WTC11 (cell line): ENCODE measurements around the gene SIPA1L3. TPM values are rescaled to one million over a fixed set of nuclear protein-coding genes. Genes with fewer than 3 reads are reported as not detected.

Source experiments
- ATAC-seq: fragments of 200-7000 bp; cut with Tn5 transposase; 2 replicates; pipeline ENCODE4 v1.10.0; 2021; ENCODE audit warnings: mild to moderate bottlenecking, moderate library complexity
- CTCF ChIA-PET: fragments of 300-600 bp; sonication (Branson Sonifier 250); formaldehyde crosslinking; loops from one replicate; lab custom pipeline; 2021; ENCODE audit warnings: antibody characterized with exemption; lab: Charles Lee
- POLR2A ChIA-PET: fragments of 350-600 bp; sonication (Branson Sonifier 250); formaldehyde crosslinking; loops from one replicate; lab custom pipeline; 2021; ENCODE audit warnings: antibody characterized with exemption; lab: Charles Lee
- DNase-seq: peaks from one replicate; pipeline ENCODE4 v3.0.0; 2021; ENCODE audit warnings: low spot score
- H3K27ac Mint-ChIP-seq: 2 replicates; pipeline ENCODE4 v1.8.0; 2021; ENCODE audit warnings: mixed read lengths
- H3K27me3 Mint-ChIP-seq: 2 replicates; pipeline ENCODE4 v1.8.0; 2021; ENCODE audit warnings: low read depth, mild to moderate bottlenecking, moderate library complexity, mixed read lengths
- H3K36me3 Mint-ChIP-seq: 2 replicates; pipeline ENCODE4 v1.8.0; 2021; ENCODE audit warnings: mixed read lengths
- H3K4me1 Mint-ChIP-seq: 2 replicates; pipeline ENCODE4 v1.8.0; 2022; ENCODE audit warnings: mixed read lengths
- H3K4me3 Mint-ChIP-seq: 2 replicates; pipeline ENCODE4 v1.8.0; 2021; ENCODE audit warnings: mild to moderate bottlenecking, moderate library complexity, mixed read lengths
- H3K9me3 Mint-ChIP-seq: 2 replicates; pipeline ENCODE4 v1.8.0; 2021; ENCODE audit warnings: mixed read lengths
- ELF4 ChIP-seq: sonication (generic); formaldehyde crosslinking; IDR thresholded peaks from 2 replicates; pipeline ENCODE4 v1.8.1; 2022; ENCODE audit warnings: low read depth, mild to moderate bottlenecking, moderate library complexity, missing genetic modification reagents
- ETV6 ChIP-seq: sonication (generic); formaldehyde crosslinking; IDR thresholded peaks from 2 replicates; pipeline ENCODE4 v1.8.1; 2022; ENCODE audit warnings: mild to moderate bottlenecking, missing genetic modification reagents
- GTF2I ChIP-seq: fragments of 250-450 bp; sonication (Bioruptor Pico); conservative IDR thresholded peaks from 2 replicates; pipeline ENCODE4 v1.4.0; 2021; ENCODE audit warnings: mild to moderate bottlenecking
- JAZF1 ChIP-seq: fragments of 250-450 bp; sonication (Bioruptor Pico); IDR thresholded peaks from 2 replicates; pipeline ENCODE4 v1.9.0; 2021; ENCODE audit warnings: moderate library complexity, mild to moderate bottlenecking, inconsistent platforms
- MYBL2 ChIP-seq: sonication (generic); formaldehyde crosslinking; IDR thresholded peaks from 2 replicates; pipeline ENCODE4 v1.8.1; 2023; ENCODE audit warnings: mild to moderate bottlenecking, moderate library complexity, missing genetic modification reagents
- NFYB ChIP-seq: sonication (generic); formaldehyde crosslinking; conservative IDR thresholded peaks from 2 replicates; pipeline ENCODE4 v1.8.0; 2022; ENCODE audit warnings: low read depth, missing genetic modification reagents
- NR1H2 ChIP-seq: sonication (generic); formaldehyde crosslinking; IDR thresholded peaks from 2 replicates; pipeline ENCODE4 v1.9.0; 2021; ENCODE audit warnings: mild to moderate bottlenecking, moderate library complexity, missing genetic modification reagents
- OVOL2 ChIP-seq: fragments of 250-450 bp; sonication (Bioruptor Pico); IDR thresholded peaks from 2 replicates; pipeline ENCODE4 v1.9.0; 2021; ENCODE audit warnings: mild to moderate bottlenecking, borderline replicate concordance
- PRDM15 ChIP-seq: sonication (generic); formaldehyde crosslinking; IDR thresholded peaks from 2 replicates; pipeline ENCODE4 v1.8.0; 2022; ENCODE audit warnings: missing genetic modification reagents
- PRRX2 ChIP-seq: fragments of 250-450 bp; sonication (Bioruptor Pico); IDR thresholded peaks from 2 replicates; pipeline ENCODE4 v1.8.0; 2021; ENCODE audit warnings: mild to moderate bottlenecking
- RORB ChIP-seq: fragments of 250-450 bp; sonication (Bioruptor Pico); IDR thresholded peaks from 2 replicates; pipeline ENCODE4 v1.9.0; 2021; ENCODE audit warnings: mild to moderate bottlenecking
- TP53 ChIP-seq: sonication (generic); formaldehyde crosslinking; IDR thresholded peaks from 2 replicates; pipeline ENCODE4 v1.8.1; 2023; ENCODE audit warnings: mild to moderate bottlenecking, missing genetic modification reagents
- ZNF232 ChIP-seq: sonication (generic); formaldehyde crosslinking; IDR thresholded peaks from 2 replicates; pipeline ENCODE4 v1.8.0; 2022; ENCODE audit warnings: mild to moderate bottlenecking, missing genetic modification reagents
- ZNF317 ChIP-seq: sonication (generic); formaldehyde crosslinking; IDR thresholded peaks from 2 replicates; pipeline ENCODE4 v1.8.1; 2023; ENCODE audit warnings: low read depth, mild to moderate bottlenecking, moderate library complexity, missing genetic modification reagents, borderline replicate concordance
- ZNF425 ChIP-seq: fragments of 250-450 bp; sonication (Bioruptor Pico); conservative IDR thresholded peaks from 2 replicates; pipeline ENCODE4 v1.9.0; 2021; ENCODE audit warnings: mild to moderate bottlenecking
- ZNF671 ChIP-seq: fragments of 250-450 bp; sonication (Bioruptor Pico); IDR thresholded peaks from 2 replicates; pipeline ENCODE4 v1.8.0; 2021; ENCODE audit warnings: mild to moderate bottlenecking
- total RNA-seq: library from RNA; stranded (reverse); gene quantifications from 3 replicates; pipeline ENCODE4 v1.2.3, GENCODE V29; 2021
- TF ChIP-seq, protein P1 (sequence below): sonication (generic); formaldehyde crosslinking; IDR thresholded peaks from 2 replicates; pipeline ENCODE4 v1.8.1; 2023; ENCODE audit warnings: mild to moderate bottlenecking, missing genetic modification reagents
- TF ChIP-seq, protein P2 (sequence below): sonication (generic); formaldehyde crosslinking; IDR thresholded peaks from 2 replicates; pipeline ENCODE4 v1.8.0; 2022; ENCODE audit warnings: mild to moderate bottlenecking, missing genetic modification reagents
- TF ChIP-seq, protein P3 (sequence below): sonication (generic); formaldehyde crosslinking; IDR thresholded peaks from 2 replicates; pipeline ENCODE4 v1.8.0; 2023; ENCODE audit warnings: missing genetic modification reagents
- TF ChIP-seq, protein P4 (sequence below): fragments of 250-450 bp; sonication (Bioruptor Pico); IDR thresholded peaks from 2 replicates; pipeline ENCODE4 v1.9.0; 2021; ENCODE audit warnings: mild to moderate bottlenecking

Gene SIPA1L3
- total RNA-seq, 1 experiment from 2014 or later, result 41.5 TPM

- no peaks in the 10 kb centered on the region for H3K27me3 Mint-ChIP-seq
- H3K9me3 Mint-ChIP-seq, result no peaks in the 10 kb centered on the region
- peak overlapping the region; percentile 75 for H3K27ac Mint-ChIP-seq
- no peak overlapping the region for H3K4me3 Mint-ChIP-seq
- H3K4me1 Mint-ChIP-seq, result peaks cover 22% of the 10 kb centered on the region
- ChIA-PET POLR2A (interaction anchor here (1.5 kb wide), 1 partner anchor 10 kb away, joined by 3 read pairs; no protein-coding TSS in a partner anchor), CTCF (interaction anchor here (2.8 kb wide), 1 partner anchor 31 kb away, joined by 20 read pairs; no protein-coding TSS in a partner anchor)
- H3K36me3 Mint-ChIP-seq, result no peaks in the 10 kb centered on the region
- ATAC-seq (no peak), DNase-seq (no peak)
- TF ChIP-seq OVOL2 (no peak), NR1H2 (CRISPR knock-in tag) (no peak), ZNF317 (CRISPR knock-in tag) (no peak), NFYB (CRISPR knock-in tag) (no peak), ZNF232 (CRISPR knock-in tag) (no peak), ETV6 (CRISPR knock-in tag) (no peak), RORB (CRISPR knock-in tag) (no peak), ZNF671 (CRISPR knock-in tag) (no peak), GTF2I (CRISPR knock-in tag) (no peak), ELF4 (no peak), PRDM15 (CRISPR knock-in tag) (no peak), ZNF425 (CRISPR knock-in tag) (no peak), JAZF1 (no peak), TP53 (CRISPR knock-in tag) (no peak), MYBL2 (CRISPR knock-in tag) (no peak), PRRX2 (CRISPR knock-in tag) (no peak)
- TF ChIP-seq, protein P1, sequence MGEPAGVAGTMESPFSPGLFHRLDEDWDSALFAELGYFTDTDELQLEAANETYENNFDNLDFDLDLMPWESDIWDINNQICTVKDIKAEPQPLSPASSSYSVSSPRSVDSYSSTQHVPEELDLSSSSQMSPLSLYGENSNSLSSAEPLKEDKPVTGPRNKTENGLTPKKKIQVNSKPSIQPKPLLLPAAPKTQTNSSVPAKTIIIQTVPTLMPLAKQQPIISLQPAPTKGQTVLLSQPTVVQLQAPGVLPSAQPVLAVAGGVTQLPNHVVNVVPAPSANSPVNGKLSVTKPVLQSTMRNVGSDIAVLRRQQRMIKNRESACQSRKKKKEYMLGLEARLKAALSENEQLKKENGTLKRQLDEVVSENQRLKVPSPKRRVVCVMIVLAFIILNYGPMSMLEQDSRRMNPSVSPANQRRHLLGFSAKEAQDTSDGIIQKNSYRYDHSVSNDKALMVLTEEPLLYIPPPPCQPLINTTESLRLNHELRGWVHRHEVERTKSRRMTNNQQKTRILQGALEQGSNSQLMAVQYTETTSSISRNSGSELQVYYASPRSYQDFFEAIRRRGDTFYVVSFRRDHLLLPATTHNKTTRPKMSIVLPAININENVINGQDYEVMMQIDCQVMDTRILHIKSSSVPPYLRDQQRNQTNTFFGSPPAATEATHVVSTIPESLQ (CRISPR knock-in tag), result no peak
- TF ChIP-seq, protein P2, sequence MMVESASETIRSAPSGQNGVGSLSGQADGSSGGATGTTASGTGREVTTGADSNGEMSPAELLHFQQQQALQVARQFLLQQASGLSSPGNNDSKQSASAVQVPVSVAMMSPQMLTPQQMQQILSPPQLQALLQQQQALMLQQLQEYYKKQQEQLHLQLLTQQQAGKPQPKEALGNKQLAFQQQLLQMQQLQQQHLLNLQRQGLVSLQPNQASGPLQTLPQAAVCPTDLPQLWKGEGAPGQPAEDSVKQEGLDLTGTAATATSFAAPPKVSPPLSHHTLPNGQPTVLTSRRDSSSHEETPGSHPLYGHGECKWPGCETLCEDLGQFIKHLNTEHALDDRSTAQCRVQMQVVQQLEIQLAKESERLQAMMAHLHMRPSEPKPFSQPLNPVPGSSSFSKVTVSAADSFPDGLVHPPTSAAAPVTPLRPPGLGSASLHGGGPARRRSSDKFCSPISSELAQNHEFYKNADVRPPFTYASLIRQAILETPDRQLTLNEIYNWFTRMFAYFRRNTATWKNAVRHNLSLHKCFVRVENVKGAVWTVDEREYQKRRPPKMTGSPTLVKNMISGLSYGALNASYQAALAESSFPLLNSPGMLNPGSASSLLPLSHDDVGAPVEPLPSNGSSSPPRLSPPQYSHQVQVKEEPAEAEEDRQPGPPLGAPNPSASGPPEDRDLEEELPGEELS (CRISPR knock-in tag), result no peak
- TF ChIP-seq, protein P3, sequence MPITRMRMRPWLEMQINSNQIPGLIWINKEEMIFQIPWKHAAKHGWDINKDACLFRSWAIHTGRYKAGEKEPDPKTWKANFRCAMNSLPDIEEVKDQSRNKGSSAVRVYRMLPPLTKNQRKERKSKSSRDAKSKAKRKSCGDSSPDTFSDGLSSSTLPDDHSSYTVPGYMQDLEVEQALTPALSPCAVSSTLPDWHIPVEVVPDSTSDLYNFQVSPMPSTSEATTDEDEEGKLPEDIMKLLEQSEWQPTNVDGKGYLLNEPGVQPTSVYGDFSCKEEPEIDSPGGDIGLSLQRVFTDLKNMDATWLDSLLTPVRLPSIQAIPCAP, result no peak
- TF ChIP-seq, protein P4, sequence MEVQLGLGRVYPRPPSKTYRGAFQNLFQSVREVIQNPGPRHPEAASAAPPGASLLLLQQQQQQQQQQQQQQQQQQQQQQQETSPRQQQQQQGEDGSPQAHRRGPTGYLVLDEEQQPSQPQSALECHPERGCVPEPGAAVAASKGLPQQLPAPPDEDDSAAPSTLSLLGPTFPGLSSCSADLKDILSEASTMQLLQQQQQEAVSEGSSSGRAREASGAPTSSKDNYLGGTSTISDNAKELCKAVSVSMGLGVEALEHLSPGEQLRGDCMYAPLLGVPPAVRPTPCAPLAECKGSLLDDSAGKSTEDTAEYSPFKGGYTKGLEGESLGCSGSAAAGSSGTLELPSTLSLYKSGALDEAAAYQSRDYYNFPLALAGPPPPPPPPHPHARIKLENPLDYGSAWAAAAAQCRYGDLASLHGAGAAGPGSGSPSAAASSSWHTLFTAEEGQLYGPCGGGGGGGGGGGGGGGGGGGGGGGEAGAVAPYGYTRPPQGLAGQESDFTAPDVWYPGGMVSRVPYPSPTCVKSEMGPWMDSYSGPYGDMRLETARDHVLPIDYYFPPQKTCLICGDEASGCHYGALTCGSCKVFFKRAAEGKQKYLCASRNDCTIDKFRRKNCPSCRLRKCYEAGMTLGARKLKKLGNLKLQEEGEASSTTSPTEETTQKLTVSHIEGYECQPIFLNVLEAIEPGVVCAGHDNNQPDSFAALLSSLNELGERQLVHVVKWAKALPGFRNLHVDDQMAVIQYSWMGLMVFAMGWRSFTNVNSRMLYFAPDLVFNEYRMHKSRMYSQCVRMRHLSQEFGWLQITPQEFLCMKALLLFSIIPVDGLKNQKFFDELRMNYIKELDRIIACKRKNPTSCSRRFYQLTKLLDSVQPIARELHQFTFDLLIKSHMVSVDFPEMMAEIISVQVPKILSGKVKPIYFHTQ (CRISPR knock-in tag), result no peak
These were observed 266.5 kb downstream of the SIPA1L3 start for GRCh38 chr19:38173291-38174041.
